Stimulated activated CD4-positive, alpha-beta T cell treated with anti-CD3 and anti-CD28 coated beads, Interleukin-2, amount 100 ng/mL, for 4 hours (primary cell): Measurements from ENCODE around the gene PAX2.

Experiments used
- DNase-seq: peaks from one replicate; pipeline ENCODE4 v3.0.0-alpha.2; 2020; ENCODE audit warnings: low read depth

The PAX2 gene

DNA sequence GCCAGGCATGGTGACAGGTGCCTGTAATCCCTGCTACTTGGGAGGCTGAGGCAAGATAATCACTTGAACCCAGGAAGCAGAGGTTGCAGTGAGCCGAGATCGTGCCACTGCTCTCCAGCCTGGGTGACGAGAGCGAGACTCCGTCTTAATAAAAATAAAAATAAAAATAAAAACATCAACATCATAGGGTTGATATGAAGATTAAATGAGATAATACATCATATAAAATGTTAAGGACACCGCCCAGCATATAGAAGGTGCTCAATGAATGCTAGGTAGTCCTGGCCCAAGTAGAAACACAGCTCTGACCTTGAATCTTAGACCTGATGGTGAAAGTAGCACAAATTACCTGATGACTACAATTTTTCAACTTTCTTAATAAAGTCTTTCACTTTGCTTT, 74.0 kb downstream of the PAX2 start:
- no peak for DNase-seq

DNA sequence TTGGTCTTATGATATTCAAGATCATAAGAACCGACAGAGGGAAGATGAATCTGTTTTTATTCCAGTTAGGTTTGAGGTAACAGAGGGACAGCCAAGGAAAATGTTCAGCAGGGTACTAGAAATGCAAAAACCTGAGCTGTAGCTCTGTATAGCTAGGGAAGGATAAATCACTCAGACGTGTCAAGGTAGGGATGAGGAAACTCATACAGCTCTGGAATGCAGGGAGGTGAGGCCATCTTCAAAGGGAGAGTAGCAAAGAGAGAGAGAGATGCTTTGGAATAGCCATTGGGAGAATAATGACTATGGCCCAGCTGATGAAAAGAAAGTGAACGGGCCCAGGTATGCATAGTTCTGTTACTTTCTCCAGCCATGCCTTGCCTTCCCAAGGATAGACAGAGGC, 77.8 kb downstream of the PAX2 start:
- no peak for DNase-seq

DNA sequence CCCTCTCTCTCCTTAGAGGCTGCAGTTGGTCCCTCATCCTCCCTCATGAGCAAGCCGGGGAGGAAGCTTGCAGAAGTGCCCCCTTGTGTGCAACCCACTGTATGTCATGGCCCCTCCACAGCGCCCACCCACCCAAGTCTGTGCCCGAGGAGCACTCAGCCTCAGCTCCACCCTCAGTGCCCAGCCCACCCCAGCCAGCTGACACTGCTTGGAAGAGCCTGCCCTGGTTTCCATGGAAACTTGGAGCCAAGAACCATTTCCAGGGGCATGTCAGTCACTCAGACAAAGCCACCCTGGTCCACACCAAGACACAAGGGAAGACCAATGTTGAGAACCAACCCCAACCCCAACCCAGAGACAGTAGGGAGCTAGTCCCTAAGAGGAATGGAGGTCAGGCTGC, 79.5 kb downstream of the PAX2 start:
- no peak for DNase-seq

DNA sequence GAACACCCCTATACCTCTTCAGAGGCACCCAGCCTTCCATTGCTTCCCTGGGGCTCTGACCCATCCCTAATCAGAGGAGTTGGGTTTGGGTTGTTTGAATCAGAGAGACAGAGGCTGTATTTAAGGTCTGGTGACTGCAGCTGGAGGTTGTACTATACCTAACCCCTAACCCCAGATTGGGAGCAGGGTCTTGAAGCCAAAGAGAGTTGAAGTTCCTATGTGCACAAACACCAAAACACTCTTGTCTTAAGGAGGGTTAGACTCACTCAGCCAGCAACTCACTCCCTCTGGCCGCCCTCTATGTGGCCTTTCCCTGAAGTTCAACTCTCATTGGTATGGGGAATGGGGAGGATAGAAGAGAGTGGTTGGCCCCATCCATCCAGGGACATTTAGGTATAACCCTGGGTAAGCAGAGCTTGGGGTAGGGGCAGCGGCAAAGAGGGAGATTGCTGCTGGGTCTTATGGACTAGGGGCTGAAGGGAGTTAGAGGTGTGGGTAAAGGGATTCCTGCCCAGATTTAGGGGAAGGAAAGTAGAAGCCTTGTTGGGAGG, 80.0 kb downstream of the PAX2 start:
- no peak for DNase-seq

DNA sequence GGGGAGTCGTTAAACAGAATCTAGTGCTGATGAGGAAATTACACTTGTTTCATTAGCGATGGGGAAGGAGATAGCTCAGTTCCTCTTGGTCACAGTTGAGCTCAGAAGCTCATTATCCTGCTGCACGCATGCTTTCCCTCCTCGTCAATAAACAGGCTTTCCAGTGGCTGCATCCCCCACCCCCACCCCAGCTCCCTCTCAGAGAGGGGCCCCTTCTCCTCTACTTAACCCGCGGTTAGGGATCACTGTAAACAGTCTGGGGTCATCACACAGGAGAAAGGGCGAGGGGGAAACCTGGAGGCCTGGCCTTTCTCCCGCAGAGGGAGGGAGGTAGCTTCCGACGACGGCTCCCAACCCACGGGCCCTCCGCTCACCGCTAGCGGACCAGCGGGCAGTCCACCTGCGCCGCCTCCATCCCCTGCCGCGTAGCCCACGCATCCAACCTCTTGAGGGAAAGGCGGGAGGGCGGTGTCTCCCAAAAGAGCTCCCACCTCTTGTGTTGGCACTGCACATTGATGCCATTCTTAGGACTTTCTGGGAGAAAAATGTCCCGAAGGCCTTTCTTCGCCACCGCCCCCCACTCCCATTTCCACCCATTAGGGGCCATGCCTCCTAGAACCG, 80.8 kb downstream of the PAX2 start:
- DNase-seq: no peak

DNA sequence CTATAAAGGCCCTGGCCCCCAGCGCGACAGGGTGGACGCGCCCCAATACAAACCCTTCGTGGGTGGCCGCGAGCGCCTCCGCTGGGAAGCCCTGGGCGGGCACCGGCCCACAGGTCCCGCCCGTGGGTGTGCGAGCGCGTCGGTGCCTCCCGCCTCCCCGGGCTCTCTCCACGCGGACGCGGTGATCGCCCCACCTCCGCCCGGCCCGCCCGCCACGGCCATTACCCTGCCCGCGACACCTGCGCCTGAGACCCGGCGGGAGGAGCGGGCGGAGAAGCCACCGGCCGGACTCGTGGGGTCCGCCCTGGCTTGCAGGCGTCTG, 81.2 kb downstream of the PAX2 start:
- no peak for DNase-seq

DNA sequence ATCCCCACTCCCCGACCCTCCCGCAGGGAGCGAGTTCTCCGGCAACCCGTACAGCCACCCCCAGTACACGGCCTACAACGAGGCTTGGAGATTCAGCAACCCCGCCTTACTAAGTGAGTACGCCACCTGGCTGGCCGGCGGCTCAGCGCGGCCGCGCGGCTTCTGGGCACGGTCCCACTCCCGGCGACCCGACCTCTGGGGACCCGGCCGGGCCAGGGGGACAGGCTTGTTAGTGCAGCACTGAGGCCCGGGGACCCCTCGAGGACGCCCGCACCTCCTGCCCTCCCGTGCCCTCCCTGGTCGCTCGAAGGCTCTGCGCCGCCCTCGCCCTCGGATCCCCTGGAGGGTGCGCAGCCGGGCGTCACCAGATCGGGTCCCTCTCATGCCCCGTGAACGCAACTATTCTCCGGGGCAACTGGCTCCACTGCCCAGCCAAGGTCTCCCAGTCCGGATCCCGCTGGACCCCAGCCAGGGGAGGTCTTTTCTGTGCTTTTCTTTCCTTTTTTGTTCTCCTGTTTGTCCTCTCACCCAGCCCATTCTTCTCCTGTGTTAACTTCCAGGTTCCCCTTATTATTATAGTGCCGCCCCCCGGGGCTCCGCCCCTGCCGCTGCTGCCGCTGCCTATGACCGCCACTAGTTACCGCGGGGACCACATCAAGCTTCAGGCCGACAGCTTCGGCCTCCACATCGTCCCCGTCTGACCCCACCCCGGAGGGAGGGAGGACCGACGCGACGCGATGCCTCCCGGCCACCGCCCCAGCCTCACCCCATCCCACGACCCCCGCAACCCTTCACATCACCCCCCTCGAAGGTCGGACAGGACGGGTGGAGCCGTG, 81.8 kb downstream of the PAX2 start:
- no peak for DNase-seq

DNA sequence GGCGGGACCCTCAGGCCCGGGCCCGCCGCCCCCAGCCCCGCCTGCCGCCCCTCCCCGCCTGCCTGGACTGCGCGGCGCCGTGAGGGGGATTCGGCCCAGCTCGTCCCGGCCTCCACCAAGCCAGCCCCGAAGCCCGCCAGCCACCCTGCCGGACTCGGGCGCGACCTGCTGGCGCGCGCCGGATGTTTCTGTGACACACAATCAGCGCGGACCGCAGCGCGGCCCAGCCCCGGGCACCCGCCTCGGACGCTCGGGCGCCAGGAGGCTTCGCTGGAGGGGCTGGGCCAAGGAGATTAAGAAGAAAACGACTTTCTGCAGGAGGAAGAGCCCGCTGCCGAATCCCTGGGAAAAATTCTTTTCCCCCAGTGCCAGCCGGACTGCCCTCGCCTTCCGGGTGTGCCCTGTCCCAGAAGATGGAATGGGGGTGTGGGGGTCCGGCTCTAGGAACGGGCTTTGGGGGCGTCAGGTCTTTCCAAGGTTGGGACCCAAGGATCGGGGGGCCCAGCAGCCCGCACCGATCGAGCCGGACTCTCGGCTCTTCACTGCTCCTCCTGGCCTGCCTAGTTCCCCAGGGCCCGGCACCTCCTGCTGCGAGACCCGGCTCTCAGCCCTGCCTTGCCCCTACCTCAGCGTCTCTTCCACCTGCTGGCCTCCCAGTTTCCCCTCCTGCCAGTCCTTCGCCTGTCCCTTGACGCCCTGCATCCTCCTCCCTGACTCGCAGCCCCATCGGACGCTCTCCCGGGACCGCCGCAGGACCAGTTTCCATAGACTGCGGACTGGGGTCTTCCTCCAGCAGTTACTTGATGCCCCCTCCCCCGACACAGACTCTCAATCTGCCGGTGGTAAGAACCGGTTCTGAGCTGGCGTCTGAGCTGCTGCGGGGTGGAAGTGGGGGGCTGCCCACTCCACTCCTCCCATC, 82.7 kb downstream of the PAX2 start:
- DNase-seq: no peak

DNA sequence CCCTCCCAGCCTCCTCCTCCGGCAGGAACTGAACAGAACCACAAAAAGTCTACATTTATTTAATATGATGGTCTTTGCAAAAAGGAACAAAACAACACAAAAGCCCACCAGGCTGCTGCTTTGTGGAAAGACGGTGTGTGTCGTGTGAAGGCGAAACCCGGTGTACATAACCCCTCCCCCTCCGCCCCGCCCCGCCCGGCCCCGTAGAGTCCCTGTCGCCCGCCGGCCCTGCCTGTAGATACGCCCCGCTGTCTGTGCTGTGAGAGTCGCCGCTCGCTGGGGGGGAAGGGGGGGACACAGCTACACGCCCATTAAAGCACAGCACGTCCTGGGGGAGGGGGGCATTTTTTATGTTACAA, 83.3 kb downstream of the PAX2 start:
- no peak for DNase-seq

DNA sequence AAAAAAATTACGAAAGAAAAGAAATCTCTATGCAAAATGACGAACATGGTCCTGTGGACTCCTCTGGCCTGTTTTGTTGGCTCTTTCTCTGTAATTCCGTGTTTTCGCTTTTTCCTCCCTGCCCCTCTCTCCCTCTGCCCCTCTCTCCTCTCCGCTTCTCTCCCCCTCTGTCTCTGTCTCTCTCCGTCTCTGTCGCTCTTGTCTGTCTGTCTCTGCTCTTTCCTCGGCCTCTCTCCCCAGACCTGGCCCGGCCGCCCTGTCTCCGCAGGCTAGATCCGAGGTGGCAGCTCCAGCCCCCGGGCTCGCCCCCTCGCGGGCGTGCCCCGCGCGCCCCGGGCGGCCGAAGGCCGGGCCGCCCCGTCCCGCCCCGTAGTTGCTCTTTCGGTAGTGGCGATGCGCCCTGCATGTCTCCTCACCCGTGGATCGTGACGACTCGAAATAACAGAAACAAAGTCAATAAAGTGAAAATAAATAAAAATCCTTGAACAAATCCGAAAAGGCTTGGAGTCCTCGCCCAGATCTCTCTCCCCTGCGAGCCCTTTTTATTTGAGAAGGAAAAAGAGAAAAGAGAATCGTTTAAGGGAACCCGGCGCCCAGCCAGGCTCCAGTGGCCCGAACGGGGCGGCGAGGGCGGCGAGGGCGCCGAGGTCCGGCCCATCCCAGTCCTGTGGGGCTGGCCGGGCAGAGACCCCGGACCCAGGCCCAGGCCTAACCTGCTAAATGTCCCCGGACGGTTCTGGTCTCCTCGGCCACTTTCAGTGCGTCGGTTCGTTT, 83.9 kb downstream of the PAX2 start:
- DNase-seq: no peak

DNA sequence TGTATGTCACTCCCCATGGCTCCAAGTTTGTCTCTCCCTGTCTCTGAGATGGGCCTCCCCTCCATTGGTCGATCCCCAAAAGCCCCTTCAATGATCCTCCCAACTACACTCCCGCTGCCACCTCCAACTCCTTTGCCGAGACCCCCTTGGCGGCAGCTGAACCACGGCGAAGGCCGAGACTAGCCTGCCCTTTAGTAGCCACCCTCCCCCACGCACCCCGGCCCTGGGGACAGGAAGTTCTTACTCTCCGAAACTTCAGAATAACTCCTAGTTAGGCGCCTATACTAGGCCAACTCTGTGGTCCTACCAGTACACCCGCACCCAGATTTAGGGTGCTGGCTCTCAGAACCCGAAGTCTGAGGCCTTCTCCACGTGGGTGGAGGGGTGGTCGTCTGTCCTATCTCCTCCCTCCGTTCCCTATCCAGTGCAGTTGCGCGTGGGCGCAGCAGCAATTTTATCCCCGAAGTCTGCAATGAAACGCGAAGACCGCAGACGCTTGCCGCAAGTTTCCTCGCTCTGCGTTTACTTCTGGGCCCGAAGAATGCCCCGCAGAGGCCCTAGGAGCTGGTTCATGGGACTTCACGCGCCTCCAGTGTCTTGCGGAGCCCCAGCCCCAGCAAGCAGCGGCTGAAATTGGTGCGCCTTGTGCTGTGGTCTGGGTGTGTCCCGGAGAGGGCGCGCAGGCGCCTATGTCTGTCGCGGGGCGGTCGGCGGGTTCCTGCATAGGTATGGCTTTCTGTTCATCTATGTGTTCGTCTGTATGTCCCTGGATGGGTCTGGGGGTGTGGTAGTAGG, 84.7 kb downstream of the PAX2 start:
- DNase-seq: no peak

DNA sequence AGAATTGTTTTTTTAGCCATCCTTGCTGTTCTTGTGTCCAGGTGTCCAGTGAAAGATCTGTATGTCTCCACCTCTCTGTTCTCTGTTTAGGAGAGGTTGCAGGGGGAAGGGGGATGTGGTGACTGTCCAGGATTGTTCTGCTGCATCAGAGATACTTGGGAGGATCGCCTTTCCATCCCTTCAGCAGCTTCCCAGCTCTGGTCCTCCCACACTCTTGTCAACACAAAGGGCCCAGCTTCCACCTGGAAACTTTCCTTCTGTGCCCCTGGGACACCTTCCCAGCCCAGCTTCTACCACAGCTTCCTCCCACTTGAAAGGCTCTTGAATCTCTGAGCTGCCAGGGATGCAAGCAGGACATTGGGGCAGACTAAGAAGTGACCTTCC, 85.3 kb downstream of the PAX2 start:
- DNase-seq: no peak

DNA sequence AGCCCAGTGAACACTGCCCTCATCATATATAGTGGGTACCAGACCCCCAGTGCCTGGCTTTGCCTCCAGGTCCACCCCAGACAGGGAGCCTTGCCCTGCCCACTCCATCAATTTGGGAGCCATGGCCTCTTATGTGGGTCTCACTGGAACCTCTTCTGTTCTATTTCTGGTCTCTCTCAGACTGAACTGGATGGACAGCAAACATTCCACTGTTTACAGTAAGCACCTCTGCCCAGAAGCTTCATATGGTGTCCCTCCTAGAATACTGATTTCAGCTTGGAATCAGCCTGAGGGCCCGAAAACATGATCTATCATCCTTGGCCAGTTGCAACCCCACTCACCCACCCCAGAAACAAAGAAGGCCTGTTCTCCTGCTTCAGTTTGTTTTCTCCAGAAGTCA, 86.4 kb downstream of the PAX2 start:
- DNase-seq: no peak

DNA sequence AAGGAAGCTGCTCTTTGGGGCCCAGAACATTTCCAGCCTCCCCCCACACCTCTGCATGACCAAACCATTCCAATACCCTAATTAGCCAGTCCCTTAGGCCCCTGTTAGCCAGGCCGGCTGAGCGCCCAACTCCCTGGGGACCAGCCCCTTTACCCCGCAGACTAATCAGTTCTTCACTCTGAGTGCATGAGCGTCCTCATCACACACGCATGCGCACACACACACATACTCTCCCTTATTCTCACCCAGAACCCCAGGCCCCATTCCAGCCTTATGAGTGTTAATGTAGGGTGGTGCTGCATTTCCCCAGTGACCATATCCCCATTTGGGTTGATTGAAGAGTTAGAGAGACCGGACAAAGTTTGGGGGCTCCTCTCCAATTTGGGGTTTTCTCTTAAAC, 90.4 kb downstream of the PAX2 start:
- no peak for DNase-seq

DNA sequence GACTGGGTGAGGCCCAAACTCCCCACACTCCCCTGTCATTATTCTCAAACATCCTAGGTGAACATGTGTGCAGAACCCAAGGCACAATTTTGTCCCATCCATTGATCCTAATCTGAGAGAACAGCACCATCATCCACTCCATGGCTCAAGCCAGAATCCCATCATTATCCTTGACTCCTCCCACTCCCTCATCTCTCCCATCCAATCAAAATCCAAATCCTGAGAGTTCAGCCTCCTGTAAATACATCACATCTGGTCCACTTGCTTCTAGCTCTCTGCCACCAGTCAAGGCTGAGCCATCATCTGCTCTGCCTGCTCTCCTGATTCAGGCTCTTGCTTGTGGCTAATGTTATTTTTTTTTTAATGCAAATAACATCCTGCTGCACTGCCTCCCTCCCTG, 91.5 kb downstream of the PAX2 start:
- no peak for DNase-seq

DNA sequence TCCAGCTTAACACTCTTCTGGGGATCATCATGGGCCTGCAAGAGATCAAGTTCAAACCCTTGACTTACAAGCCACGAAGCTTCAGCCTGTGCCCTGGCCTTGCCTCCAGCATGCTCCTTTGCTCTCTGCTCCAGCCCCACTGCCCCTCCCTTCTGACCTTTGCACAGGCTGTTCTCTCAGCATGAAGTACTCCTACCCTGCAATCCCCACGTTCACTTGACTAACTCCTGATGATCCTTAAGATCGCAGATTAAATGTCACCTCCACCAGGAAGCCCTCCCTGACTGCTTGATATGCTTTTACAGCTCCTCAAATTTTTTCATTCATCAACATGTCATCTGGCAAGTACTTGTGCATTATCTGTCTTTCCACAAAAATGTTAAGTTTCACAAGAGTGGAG, 91.9 kb downstream of the PAX2 start:
- no peak for DNase-seq

DNA sequence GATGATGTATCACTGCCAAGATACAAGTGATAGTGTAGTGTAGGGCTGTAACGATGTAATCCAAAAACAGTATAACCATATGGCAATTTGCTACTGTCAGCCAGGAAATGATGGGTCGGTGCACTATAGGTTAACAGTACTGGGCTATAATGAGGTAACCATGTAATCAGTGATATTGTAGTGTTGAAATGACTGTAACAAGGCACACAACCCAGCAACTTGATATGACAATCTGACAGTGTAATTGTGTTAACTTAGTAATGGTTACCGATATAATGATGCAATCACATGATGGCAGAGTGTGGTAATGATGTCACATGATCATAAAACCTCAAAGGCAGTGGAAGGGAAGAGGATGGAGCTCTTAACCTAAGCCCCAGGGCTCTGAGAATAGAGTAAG, 93.6 kb downstream of the PAX2 start:
- no peak for DNase-seq

DNA sequence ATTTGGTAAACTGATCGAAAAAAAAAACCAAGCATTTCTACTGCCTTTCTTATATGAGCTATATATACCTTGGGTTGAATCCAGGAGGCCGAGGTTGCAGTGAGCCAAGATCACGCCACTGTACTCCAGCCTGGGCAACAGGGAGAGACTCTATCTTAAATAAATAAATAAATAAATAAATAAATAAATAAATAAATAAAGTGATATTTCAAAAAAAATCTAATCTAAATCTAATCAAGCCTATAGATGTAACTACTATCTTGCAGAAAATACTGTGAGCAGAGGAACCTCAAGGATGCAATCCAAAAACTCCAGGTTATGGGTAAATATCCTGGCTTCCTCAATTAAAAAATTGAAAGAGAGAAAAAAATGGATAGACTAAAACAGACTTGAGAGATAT, 96.1 kb downstream of the PAX2 start:
- DNase-seq: no peak

DNA sequence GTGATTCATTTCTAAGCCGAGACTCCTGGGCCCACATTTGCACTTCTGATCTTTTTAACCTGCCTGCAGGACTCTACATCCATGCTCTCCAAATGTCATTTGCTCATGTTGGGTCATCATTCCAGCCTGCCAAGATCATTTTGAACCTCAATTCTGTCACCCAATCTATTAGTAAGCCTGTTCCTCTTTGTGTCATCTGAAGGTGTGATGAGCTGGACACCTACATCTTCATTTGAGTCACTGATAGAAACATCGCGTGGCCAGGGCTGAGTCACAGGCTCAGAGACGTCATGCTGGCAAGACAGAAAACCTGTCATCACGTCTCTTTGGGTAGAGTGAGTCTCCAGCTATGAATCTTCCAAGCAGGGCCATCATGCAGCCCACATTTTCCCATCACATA, 102.1 kb downstream of the PAX2 start:
- DNase-seq: no peak

DNA sequence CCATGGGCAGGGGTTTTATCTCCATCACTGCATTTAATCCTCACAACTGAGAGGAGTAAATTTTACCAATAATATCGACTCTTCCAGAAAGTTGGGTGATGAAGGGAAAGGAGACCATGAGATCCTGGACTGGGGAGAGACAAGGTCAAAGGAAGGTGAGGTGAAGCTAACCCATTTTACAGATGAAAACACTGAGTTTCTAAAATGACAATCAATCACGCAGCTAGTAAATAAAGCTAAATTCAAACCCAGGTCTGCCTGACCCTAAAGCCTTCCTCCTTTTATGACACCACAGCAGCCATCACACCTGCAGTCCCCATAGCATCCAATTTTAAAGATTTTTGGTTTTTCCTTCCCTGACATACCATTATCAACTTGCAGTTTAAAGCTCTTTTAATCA, 103.4 kb downstream of the PAX2 start:
- DNase-seq: no peak

DNA sequence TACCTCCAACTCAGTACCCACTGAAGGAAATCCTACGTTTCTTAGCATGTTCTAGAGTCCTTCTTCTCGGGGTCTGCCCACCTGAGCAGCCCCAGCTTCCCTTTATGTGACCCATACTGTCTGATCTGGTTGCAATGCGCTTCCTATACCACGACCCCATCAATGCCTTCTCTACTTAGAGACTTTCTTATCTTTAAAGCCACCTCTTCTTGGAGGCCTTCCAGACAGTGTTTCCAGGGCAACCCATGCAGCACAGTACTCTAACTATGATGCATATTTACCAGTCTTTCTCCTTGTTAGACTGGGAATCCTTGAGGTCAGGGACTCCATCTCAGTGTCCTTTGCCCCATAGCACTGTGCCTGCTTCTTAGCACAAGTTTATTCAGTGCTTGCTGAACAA, 112.9 kb downstream of the PAX2 start:
- no peak for DNase-seq
